NK-92 treated with Interleukin-12 subunit alpha and Interleukin-12 subunit beta, amount 100 ng/mL, for 24 hours (cell line): ENCODE data around the gene CKB.
A peak's percentile ranks its signal among the peaks of the same experiment; 100 is the strongest.

Experiments
- DNase-seq: peaks from one replicate; lab custom pipeline; 2025; lab: John Stamatoyannopoulos, UW

Gene CKB

DNA sequence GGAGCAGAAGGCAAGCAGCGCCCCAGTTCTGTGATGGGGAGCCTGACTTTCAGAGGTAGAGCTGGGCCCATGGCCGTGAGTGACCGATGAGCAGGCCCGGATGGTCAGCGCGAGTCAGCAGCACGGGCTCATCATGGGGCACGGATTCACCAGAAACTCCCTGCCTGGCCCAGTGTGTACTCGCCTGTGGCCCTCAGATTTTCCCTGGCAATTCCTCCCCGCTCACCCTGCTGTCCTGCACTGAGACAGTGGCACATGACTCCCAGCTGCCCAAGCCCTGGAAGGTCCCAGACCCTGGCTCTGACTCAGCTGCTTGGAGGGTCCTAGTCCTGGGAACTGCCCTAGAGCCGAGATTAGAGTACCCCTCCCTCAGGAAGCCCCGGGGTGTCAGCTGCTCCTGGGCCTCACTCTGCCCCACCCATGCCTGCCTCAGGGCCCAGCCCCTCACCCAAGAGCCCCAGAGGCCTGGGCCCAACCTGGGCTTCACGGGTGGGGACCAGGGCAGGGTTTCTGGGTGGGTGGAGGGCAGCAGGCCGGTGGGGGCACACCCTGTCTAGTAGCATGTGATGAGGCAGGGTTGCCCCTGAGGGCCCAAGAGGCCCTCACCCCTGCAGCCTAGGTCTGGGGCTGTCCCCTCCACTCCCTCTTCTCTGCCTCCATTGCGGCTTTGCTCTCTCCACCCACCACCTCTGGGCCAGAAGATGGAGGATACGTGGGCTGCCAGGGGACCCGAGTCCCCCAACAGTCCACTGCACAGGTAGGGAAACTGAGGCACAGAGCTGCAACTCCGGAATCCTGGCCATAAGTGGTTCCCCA lies 14.8 kb upstream of the CKB start:
- DNase-seq: no peak

DNA sequence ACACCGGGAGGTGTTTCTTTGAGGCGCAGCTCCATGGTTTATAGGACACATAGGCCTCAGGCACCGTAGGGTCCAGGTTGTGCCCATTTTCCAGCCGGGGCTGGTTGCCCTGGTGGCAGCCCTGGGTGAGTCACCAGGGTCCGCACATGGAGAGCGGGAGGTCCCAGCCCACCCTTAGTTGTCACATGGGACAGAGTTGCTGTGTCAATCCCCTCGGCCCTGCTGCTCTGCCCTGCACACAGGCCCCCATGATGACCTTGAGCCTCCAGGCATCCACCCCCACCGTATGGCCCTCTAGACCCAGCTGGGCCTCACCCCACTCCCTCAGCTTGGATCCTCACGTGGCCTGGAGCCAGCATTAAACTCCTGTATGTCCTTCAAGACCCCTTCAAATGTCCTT lies 14.1 kb upstream of the CKB start:
- no peak for DNase-seq

DNA sequence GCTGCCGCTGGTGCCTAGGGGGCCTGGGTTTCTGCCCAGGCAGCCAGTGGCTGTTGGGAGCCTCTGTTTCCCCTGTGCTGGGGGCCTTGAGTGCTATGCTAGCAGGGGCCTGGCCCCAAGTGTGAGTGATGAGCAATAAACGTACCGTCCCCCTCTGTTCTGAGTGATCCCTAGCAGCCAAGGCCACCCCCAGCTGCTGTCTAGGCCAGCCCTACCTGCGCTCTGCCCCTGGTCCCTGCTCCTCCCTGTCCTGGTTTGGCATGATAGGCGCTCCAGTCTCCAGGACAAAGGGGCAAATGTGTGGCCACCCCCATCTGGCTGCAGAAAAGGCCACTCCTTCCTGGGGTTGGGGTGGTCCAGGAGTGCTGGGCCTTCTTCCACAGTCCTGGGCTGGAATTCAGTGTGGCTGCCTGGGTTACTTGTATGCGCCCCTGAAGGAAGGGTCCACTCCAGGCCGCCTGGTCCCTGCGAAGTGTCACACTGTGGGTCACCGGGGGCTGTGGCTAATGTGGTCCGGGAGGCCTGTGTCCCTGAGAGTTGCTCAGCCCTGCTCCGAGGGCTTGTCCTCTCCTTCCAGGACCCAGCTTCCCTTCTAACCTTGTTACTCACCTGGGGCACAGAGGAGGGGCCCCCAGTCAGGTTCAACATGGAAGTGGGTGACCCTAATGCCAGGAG lies 13.4 kb upstream of the CKB start:
- DNase-seq: no peak

DNA sequence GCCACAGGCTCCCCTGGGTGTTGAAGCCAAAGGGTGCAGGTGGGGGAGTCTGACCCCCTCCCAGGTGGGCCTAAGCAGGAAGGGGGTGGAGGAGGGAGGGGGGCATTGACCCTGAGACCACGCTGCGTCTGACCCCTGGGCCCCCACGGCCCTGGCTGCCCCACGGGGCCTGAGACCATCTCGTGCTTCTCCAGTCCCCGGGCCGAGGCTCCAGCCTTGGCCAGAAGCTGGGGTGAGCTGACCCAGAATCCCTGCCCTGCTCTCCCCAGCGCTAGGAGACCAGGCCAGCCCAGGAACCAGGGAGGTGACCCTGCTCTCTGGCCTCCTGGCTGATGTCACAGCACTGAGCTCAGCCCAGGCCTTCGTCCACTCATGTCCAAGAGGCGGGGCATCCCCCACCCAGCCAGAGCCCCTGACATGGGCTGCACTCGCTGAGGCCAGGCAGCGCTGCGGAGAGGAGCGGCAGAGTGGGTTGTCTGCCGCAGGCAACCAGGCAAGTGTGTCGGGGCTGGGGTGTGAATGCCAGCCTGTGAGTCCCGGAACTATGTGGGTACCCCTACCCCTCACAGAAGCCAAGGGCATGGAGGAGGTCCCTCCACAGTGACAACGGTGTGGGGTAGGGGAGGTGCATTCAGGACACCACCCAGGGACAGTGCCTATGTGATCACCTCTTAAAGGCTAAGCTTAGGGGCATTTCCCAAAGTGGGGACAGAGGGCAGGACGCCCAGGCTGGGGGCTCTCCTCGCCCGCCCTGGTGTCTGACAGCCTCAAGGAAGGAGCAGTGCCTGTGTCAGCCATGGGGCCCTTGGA lies 12.7 kb upstream of the CKB start:
- no peak for DNase-seq

DNA sequence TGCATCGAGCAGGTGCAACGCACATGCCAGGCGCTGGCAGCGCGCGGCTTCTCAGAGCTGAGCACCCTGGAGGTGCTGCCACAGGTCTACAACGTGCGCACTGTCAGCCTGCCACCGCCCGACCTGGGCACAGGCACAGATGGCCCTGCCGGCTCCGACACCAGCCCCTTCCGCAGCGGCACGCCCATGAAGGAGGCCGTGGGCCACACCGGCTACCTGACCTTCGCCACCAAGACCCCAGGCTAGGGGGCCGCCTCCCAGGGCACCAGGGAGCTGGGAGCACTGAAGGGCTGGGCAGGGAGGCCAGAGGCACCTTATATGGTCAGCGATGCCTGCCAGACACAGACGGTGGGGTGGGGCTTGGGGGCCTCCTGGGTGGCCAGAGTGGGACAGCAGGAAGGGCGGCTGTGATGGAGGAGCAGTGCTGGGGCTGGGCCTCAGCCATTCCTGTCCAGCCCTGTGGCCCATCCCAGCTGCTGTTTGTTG lies 12.0 kb upstream of the CKB start:
- DNase-seq: no peak

DNA sequence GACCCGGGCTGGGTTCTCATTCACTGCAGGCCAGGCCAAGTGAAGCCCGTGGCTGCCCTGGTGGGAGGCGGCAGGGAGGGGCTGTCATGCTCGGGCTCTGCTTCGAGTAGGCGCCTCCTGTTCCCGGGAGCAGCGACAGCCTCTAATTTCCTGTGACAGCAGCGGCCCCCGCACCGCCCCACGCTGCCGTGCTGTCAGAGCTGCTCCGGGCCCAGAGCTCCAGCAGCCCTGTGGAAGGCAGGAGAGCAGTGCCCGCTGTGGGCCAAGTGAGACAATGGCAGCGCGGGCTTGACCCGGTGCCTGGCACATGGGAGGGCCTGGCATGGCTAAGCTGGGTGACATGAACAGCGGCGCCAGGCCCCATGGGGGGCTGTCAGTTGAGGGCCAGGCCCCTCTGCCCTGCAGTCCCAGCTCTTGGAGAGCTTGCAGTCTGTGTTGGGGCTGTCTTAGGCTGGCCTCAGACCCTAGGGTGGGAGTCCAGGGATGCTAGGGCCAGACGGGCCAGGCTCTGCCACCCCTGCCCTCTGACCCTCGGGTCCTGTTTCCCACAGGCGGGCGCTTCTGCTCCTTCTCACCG lies 11.5 kb upstream of the CKB start:
- no peak for DNase-seq

DNA sequence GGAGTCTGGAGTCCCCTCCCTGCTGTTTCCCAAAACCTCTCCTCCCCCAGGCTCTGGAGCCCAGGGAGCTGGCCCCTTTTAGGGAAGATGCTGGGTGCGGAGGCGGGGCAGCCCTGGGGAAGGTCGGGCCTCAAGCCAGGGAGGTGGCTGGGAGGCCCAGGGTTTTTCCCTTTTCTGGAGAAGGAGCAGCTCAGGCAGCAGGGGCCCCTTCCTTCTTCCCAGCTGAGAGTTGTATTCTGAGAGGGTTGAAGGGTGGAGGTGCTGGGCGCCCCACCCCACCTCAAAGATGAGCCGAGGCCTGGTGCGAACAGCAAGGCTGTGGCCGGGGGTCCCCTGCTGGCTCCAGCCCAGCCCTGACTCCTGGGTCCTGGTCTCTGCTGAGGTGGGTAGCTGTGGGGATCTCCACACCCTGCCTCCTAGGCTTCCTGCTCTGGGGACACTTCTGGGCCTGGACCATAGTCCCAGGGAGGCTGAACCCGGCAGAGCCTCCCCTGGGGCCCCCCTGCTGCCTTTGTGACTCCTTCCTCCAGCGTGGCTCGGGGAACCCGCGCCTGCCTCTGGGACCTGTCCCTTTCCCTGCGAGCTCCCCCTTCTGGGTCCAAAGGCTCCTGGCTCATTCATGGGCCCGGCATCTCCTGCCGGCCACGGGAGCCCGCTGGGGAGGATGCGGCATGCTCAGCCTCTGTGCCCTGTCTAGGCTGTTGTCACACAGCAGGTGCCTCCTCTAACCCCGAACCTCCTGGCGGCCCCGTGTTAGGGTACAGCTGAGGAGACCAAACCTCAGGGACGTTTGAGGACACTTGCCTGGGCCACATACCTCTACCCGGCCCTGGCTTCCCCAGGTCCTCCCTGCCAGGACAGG lies 10.7 kb upstream of the CKB start:
- no peak for DNase-seq

DNA sequence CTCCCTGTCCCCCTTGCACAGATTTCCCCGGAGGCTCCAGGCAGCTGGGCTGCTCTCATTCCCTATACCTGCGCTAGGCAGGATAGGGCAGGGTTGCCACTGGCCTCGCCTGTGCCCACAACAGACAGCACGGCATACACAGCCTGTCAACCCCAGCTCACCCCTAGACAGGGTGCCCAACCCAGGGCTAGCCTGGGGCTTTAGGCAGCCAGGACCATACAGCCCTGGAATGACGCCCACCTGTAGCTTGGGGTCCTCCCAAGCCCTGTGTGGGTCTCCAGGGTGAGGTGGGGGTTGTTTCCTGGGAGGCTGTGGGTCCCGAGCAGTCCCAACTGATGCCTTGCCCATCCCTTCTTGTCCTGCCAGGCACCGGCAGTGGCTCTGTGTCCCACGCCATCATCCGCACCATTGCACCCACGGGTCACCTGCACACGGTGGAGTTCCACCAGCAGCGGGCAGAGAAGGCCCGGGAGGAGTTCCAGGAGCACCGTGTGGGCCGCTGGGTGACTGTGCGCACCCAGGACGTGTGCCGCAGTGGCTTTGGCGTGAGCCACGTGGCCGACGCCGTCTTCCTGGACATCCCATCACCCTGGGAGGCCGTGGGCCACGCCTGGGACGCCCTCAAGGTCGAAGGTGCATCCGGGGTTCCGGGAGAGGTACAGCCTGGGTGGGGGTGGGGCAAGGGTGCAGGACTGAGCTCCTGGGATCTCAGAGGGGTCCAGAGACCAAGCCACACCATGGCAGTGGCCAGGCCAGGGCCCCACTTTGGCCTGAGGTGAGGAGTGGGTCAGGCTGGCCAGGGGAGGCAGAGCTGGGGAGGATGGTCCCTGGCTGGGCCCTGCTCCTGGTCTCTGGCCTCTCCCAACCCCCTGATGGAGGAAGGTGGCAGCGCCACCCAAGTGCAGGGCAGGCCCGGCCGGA lies 9.8 kb upstream of the CKB start:
- DNase-seq: no peak

DNA sequence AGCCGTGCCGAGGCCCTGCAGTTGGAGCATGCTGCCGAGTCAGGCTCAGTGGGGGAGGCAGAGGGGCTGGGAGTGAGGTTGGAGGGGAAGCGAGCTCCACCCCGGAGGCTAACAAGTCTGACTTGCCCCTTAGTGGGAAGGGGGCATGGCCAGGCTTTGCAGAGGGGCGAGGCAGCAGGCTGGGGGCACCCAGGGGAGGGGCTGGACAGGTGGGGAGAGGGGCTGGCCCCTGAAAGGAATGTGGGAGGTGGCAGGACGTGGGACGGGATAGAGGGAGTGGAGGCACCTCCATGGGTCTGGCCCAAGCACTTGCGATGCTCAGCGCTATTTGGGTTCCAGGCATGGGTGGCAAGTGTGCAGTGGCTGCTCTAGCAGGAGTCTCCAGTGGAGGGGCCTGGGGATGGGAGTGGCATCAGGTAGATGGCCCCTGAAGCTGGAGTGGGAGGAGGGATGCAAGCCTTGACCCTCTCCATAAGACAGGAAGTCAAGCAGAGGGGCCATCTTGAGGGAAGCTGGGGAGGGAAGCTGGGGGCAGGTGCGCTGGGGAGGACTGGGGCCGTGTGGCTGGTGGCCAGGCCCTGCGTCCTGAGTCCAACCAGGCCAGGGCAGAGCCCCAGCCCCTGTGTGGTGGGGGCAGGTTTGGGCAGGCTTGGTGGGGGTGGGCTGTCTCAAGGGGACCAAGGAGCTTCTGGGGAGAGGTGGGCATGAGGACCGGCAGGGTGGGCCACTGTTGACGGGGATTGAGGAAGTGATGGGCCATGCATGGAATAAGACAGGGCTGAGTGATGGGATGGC lies 9.0 kb upstream of the CKB start:
- no peak for DNase-seq

DNA sequence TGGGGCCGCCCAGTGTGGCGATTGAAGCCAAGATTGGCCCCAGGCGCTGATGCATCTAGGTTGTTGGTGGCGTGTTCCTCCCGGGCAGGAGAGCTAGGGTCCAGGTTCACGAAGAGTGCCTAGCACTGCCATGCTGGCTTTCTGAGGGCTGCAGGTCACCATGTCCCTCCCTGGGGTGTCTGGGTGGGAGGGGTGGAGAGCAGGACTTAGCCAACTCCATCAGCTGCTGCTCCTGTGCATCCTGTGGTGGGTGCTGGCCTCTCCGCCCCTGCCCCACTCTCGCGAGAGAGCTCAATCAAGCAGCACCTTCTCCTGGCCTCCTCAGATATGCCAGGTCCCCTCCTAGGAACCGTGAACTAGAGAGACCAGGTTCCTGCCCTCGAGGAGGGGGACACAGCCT lies 8.2 kb upstream of the CKB start:
- DNase-seq: no peak

DNA sequence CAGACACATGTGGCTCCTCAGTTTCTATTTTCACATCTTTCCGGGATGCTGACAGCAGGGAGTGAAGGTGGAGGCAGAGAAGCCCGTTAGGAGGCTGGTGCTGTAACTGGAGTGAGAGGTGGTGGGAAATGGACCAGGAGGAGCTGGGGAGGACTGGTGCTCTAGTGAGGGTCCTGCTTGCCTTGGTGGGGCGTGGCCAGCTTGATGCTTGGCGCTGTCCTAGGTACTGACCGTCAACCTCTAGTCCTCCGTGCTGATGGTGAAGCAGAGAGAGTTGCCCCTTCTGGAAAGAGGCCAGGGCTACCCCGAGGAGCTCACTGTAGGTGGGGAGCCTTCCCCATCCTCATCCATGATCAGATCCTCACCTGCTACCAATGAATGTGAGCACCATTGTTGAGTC lies 7.8 kb upstream of the CKB start:
- no peak for DNase-seq

DNA sequence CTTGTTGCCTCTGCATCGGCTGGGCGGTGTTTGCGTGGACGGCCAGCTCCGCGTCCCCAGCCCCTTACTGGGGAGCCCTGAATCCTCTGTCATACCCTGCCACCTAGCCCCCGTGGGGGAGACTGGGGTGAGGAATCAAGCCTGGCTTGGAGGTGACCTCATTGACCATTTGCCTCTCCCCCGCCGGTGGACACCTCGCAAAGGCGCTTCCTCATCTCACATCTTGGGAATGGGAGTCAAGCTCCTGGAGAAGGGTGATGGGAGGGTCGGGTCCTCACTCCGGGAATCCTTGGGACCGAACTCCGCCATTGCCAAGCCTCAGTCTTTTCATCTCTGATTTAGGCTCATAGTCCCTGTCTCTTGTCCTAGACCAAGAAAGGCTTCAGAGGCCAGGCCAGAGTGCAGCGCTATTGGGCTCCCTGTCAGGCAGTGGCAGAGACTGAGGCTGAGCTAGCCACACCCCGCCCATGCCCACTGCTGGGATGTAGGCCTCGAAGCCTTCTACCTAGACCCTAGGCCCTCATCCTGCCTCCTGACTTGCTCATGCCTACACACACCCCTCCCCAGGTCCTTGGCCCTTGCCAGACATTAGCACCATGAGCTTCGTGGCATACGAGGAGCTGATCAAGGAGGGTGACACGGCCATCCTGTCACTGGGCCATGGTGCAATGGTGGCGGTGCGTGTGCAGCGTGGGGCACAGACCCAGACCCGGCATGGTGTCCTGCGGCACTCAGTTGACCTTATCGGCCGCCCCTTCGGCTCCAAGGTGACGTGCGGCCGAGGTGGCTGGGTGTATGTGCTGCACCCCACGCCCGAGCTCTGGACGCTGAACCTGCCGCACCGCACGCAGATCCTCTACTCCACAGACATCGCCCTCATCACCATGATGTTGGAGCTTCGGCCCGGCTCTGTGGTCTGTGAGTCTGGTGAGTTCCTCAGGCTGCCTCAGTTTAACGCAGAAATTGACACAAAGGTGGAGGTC lies 7.0 kb upstream of the CKB start:
- DNase-seq: no peak

DNA sequence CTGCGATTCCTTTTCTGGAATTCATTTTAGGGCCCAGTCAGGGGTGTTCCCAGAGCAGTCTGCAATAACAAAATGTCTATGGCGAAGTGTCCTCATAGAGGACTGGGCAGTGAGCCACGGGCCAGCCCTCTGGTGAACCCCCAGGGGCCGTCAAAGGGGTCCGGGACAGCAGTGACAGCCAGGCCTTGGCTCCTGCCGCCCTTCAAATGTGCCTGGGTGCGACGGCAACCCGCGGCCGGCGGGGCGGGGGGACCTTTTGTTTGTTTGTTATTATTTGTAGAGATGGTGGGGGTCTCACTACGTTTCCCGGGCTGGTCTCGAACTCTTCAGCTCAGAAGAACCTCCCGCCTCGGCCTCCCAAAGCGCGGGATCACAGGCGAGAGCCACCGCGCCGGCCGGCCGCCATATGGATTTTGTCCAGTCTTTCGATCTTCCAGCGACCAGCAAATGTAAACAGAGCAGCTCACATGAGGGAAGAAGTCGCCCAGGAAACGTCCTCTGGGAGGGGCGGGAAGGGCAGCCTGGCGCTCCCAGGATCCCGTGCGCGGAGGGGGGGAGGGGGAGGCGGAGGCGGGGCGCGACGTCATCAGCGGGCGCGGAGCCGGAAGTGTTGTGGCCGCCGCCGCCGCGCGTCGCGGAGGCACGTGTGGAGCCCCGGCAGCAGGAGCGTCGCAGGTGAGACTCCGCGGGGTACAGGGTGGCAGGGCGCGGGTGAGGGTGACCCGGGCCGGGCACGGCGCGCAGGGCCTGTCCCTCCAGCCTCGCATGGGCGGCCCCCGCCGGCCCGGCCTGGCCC lies 6.2 kb upstream of the CKB start, which contains the start of gene TRMT61A:
Gene TRMT61A, plus strand, starts transcription at position 610 of the 796 bp plus-strand sequence. CDS start 783 bp downstream, outside the sequence.
- peak; percentile 63 for DNase-seq

DNA sequence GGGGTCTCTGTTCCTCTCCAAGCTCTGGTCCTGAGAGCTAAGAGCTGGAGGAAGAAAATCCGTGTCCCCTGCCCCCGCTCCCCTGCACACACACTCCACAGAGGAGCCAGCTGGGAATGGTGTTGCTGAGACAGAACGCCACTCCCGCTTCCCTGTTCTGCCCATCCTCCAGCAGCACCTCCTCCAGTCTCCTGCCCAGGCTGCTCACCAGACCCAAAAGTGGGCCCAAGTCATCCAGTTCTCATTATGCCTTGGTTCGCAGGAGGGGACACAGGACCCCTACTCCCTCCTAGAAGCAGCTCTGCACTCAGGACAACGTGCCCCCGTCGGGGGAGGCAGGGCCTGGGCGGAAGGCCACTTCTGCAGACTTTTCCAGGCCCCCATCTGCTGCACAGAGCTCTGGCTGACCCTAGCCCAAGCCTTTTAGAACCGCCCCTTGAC lies 5.5 kb upstream of the CKB start:
- DNase-seq: no peak

DNA sequence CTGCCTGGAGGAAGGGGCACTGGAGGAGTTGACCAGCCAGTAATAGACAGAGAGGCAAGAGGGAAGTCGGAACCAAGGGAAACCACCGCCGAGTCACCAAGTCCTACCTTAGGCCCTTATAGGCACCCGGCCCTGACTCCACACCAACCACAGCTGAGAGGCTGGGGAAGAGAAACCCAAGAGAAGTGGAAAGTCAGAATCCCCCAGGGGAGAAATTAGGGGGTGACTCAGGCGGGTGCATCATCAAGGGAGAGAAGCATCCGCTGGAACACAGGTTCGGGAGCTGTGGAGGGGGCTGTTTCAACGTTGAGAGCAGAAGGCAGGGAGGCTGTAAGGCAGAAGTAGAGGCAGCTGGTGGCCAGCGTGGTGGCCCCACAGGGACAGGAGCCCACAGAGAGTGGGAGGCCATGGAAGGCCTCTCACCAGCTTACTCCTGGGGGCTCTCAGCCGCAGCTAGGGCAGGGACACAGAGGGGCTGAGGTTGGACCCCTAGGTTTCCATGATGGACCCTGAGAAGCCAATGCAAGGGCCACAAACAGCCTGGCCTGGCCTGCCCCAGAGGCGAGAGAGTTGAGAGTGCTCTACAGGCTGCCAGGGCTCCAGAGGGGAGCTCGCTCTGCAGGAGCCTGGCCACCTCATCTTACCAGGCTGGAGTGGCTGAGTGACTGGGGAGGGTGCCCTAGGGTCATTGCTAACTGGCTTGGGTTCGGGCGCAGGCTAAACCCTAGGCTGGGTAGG lies 4.9 kb upstream of the CKB start:
- no peak for DNase-seq

DNA sequence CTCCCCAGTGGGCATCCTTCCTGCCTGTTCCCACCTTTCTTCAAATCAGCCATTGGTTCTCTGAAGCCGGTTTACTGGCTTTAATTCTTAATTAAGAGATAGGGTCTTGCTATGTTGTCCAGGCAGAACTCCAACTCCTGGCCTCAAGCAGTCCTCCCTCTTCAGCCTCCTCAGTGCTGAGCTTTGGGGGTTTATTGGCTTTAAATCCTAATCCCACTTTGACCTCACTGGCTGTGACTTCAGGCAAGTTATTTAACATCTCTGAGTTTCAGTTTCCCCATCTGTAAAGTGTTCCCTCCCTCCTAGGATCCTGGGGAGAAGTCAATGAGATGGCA lies 4.3 kb upstream of the CKB start:
- DNase-seq: no peak
